Activated T-helper 17 cell treated with anti-CD3 and anti-CD28 coated beads, Interleukin-2, amount 50 U/mL, for 72 hours (primary cell): ENCODE results near the gene MEX3A. TPM values are rescaled to one million over a fixed set of nuclear protein-coding genes. Genes with fewer than 3 reads are reported as not detected.

Experiments
- ATAC-seq: fragments of 150-1000 bp; cut with Tn5 transposase; replicated peaks from 2 replicates; pipeline ENCODE4 v1.10.0; 2021; ENCODE audit warnings: mild to moderate bottlenecking, moderate library complexity
- H3K27ac Mint-ChIP-seq: one replicate; pipeline ENCODE4 v1.8.0; 2022; ENCODE audit warnings: mixed read lengths
- H3K27me3 Mint-ChIP-seq: one replicate; pipeline ENCODE4 v1.8.0; 2022; ENCODE audit warnings: mixed read lengths
- H3K36me3 Mint-ChIP-seq: one replicate; pipeline ENCODE4 v1.8.0; 2022; ENCODE audit warnings: low read depth, mild to moderate bottlenecking, mixed read lengths
- H3K4me1 Mint-ChIP-seq: one replicate; pipeline ENCODE4 v1.8.0; 2022; ENCODE audit warnings: mixed read lengths
- H3K4me3 Mint-ChIP-seq: one replicate; pipeline ENCODE4 v1.8.0; 2022; ENCODE audit warnings: mild to moderate bottlenecking, mixed read lengths
- H3K9me3 Mint-ChIP-seq: one replicate; pipeline ENCODE4 v1.8.0; 2022; ENCODE audit warnings: mixed read lengths
- total RNA-seq, 2 donors: library from RNA; stranded (reverse); gene quantifications; one replicate each; pipeline ENCODE4 v1.2.3, GENCODE V29; 2022

MEX3A gene
- total RNA-seq, 2 donors from 2014 or later, result 0.15 to 0.21 TPM

DNA sequence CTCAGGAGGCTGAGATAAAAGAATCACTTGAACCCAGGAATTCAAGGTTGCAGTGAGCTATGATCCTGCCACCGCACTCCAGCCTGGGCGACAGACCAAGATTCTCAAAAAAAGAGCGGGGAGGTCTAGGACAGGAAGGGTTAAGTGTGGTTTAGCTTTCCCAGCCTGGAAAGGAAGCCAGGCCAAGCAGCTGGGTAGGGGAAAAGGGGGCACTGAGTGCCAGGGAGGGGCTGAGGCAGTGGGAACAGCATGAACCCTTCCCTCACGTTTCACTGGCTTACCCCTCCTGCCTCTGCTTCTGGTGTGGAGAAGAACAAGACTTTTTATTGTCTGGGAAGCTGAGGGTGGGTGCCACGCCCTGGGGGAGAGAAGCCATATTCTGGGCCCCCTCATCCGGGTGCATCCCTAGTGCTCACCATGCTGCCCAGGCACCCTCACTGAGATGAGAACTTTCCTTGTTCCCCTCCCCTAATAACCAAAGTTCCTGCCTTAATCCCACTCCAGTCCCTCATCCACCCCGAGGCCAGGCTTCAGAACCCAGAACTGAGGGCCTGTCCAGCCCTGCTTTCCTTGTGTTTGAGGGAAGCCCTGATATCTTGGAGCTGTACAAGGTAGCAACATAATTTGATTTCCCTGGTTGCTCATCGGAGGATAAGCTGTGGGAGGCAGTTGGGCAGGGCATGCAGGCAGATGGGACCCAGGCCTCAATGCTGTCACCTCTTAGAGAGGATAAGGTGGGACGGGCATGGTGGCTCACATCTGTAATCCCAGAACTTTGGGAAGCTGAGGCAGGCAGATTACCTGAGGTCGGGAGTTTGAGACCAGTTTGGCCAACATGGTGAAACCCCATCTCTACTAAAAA, 30.2 kb upstream of the MEX3A start:
- no peak for ATAC-seq

DNA sequence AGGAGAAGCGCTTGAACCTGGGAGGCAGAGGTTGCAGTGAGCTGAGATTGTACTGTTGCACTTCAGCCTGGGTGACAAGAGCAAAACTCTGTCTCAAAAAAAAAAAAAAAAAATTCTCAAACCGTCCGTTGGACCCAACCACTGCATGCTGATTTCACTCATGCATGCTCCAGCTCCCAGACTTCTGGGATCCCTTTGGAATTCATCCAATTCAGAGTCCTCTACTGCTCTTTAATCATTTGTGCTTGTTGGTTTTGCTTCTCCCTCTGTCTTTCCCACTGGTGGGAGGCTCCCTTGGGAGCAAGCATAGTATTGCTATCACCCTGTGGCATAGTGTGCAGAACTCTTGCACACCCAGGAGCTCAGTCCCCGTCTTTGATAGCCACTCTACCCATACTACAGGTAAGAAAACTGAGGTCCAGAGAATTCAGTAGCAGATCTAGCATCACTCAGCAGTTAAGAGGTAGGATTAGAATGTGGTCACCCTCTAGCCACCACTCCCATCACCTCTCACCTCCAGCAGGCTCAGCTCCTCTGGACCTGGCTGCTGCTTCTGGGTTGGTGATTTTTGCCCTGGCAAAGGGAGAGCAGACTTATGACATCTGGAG, 29.2 kb upstream of the MEX3A start:
- no peaks in the 10 kb centered on the region for H3K9me3 Mint-ChIP-seq
- peaks cover 24% of the 10 kb centered on the region for H3K36me3 Mint-ChIP-seq
- H3K4me3 Mint-ChIP-seq, result no peak overlapping the region
- H3K27me3 Mint-ChIP-seq, result no peaks in the 10 kb centered on the region
- ATAC-seq, result no peak
- peak overlapping the region; percentile 28 for H3K27ac Mint-ChIP-seq
- H3K4me1 Mint-ChIP-seq, result peaks cover 17% of the 10 kb centered on the region

More for the DNA sequence above, 30.2 kb upstream of the MEX3A start:
- no peaks in the 10 kb centered on the region for H3K27me3 Mint-ChIP-seq
- H3K9me3 Mint-ChIP-seq, result no peaks in the 10 kb centered on the region
- peaks cover 34% of the 10 kb centered on the region for H3K36me3 Mint-ChIP-seq
- H3K4me1 Mint-ChIP-seq, result peaks cover 13% of the 10 kb centered on the region
- H3K27ac Mint-ChIP-seq, result peak overlapping the region; percentile 90
- H3K4me3 Mint-ChIP-seq, result no peak overlapping the region

DNA sequence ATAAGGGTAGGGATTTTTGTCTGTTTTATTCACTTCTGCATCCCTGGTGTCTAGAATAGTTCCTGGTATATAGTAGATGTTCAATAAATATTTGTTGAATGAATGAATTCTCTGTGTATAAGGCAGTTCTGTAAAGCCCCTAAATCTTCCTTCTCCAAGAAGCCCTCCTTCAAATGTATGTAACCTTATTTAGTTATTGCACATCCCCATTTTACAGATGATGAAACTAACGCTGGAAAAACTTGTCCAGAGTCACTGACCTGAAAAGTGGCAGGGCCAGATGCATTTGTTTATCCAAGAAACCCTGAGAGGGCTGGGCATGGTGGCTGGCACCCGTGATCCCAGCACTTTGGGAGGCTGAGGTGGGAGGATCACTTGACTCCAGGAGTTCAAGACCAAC, 28.0 kb upstream of the MEX3A start:
- Mint-ChIP-seq H3K36me3 (peaks cover 12% of the 10 kb centered on the region), H3K27ac (peak overlapping the region; percentile 32), H3K9me3 (no peaks in the 10 kb centered on the region), H3K27me3 (no peaks in the 10 kb centered on the region), H3K4me1 (peaks cover 12% of the 10 kb centered on the region), H3K4me3 (no peak overlapping the region)
- no peak for ATAC-seq

GRCh38 chr1:156108664-156109241, 26.5 kb upstream of the MEX3A start:
- H3K36me3 Mint-ChIP-seq, result peaks cover 9% of the 10 kb centered on the region
- no peak for ATAC-seq
- no peaks in the 10 kb centered on the region for H3K27me3 Mint-ChIP-seq
- H3K27ac Mint-ChIP-seq, result peak overlapping the region; percentile 84
- H3K9me3 Mint-ChIP-seq, result no peaks in the 10 kb centered on the region
- H3K4me1 Mint-ChIP-seq, result peaks cover 20% of the 10 kb centered on the region
- H3K4me3 Mint-ChIP-seq, result no peak overlapping the region

DNA sequence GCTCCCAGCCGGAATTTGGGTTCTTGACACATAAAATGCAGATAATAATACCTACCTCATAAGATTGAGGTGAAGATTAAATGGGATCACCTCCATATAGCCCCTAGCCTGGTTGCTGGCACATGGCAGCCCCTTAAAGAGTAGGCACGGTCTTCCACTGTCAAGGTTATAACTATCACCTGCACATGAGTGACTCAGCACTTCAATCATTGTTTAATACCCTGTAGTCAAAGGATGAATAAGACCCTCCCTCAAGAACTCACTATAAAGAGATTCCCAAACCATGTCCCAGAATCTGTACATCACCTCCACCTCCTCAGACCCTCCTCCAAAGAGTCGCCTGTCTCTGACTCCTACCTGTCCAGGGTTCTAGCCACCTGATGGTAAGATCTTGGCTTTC, 25.8 kb upstream of the MEX3A start:
- H3K36me3 Mint-ChIP-seq, result peaks cover 15% of the 10 kb centered on the region
- no peak for ATAC-seq
- H3K9me3 Mint-ChIP-seq, result no peaks in the 10 kb centered on the region
- H3K4me3 Mint-ChIP-seq, result peak overlapping the region; percentile 86
- H3K4me1 Mint-ChIP-seq, result peaks cover 25% of the 10 kb centered on the region
- no peaks in the 10 kb centered on the region for H3K27me3 Mint-ChIP-seq
- H3K27ac Mint-ChIP-seq, result peak overlapping the region; percentile 99

- Mint-ChIP-seq H3K9me3 (no peaks in the 10 kb centered on the region), H3K27ac (peak overlapping the region; percentile 99), H3K27me3 (no peaks in the 10 kb centered on the region), H3K4me1 (peaks cover 29% of the 10 kb centered on the region), H3K4me3 (peak overlapping the region; percentile 86), H3K36me3 (peaks cover 15% of the 10 kb centered on the region)
- ATAC-seq, result peak; percentile 25
Measured at GRCh38 chr1:156106624-156107488, 24.6 kb upstream of the MEX3A start.

- Mint-ChIP-seq H3K36me3 (peaks cover 15% of the 10 kb centered on the region), H3K27ac (peak overlapping the region; percentile 99), H3K27me3 (no peaks in the 10 kb centered on the region), H3K4me1 (peaks cover 44% of the 10 kb centered on the region), H3K4me3 (peak overlapping the region; percentile 86), H3K9me3 (no peaks in the 10 kb centered on the region)
- no peak for ATAC-seq
Measured at GRCh38 chr1:156104861-156105832, 22.9 kb upstream of the MEX3A start.

- no peaks in the 10 kb centered on the region for H3K9me3 Mint-ChIP-seq
- peak overlapping the region; percentile 86 for H3K4me3 Mint-ChIP-seq
- peak; percentile 34 for ATAC-seq
- peaks cover 15% of the 10 kb centered on the region for H3K36me3 Mint-ChIP-seq
- no peaks in the 10 kb centered on the region for H3K27me3 Mint-ChIP-seq
- peaks cover 46% of the 10 kb centered on the region for H3K4me1 Mint-ChIP-seq
- H3K27ac Mint-ChIP-seq, result peak overlapping the region; percentile 99
Measured at GRCh38 chr1:156104065-156104810, 22.0 kb upstream of the MEX3A start.

DNA sequence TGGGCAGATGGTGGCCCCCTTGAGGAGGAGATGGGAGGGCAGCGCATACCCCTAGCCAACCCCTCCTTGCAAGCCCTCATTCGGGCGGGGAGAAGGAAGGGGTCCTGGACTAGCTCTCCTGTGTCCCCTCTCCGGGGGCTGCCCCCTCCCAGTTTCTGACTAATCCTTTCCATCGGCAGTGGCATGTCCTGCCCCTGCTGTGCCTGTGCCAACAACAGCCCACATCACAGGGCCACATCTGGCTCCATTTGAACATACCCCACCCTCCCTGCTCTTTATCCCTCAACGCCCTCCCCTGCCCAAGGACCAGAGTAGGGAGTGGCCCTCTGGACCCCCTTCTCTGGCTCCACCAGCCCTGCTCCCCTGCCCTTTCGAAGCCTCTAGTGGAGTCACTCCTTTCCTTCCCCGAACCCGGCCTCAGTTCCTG, 21.3 kb upstream of the MEX3A start:
- H3K27ac Mint-ChIP-seq, result peak overlapping the region; percentile 99
- ATAC-seq, result peak; percentile 16

GRCh38 chr1:156102633-156103511, 20.6 kb upstream of the MEX3A start:
- H3K4me1 Mint-ChIP-seq, result peaks cover 55% of the 10 kb centered on the region
- H3K27me3 Mint-ChIP-seq, result no peaks in the 10 kb centered on the region
- peak overlapping the region; percentile 86 for H3K4me3 Mint-ChIP-seq
- no peak for ATAC-seq
- H3K36me3 Mint-ChIP-seq, result peaks cover 15% of the 10 kb centered on the region
- peak overlapping the region; percentile 99 for H3K27ac Mint-ChIP-seq
- H3K9me3 Mint-ChIP-seq, result no peaks in the 10 kb centered on the region

More for the DNA sequence above, 21.3 kb upstream of the MEX3A start:
- no peaks in the 10 kb centered on the region for H3K9me3 Mint-ChIP-seq
- H3K27me3 Mint-ChIP-seq, result no peaks in the 10 kb centered on the region
- H3K4me1 Mint-ChIP-seq, result peaks cover 48% of the 10 kb centered on the region
- peaks cover 15% of the 10 kb centered on the region for H3K36me3 Mint-ChIP-seq
- H3K4me3 Mint-ChIP-seq, result peak overlapping the region; percentile 86

GRCh38 chr1:156101880-156102279, 19.6 kb upstream of the MEX3A start:
- Mint-ChIP-seq H3K27me3 (no peaks in the 10 kb centered on the region), H3K36me3 (peaks cover 19% of the 10 kb centered on the region), H3K9me3 (no peaks in the 10 kb centered on the region), H3K4me3 (peak overlapping the region; percentile 7), H3K4me1 (peaks cover 60% of the 10 kb centered on the region), H3K27ac (peak overlapping the region; percentile 91)
- ATAC-seq, result no peak
